Measurements from ENCODE around the gene MAL.

- TF ChIP-seq POLR2A (IDR thresholded peaks at IDR 0.05), result no peak
- no peak for TF ChIP-seq CTCF (IDR thresholded peaks at IDR 0.05)
- TF ChIP-seq POLR2AphosphoS5 (IDR thresholded peaks at IDR 0.05), result no peak
Measured at GRCh38 chr2:95038635-95039298, 13.3 kb downstream of the MAL start.

Data from suprapubic skin (tissue), 4 donors.